Ovary (tissue), 9 donors: ENCODE data around the gene HSPB7. TPM values are rescaled to one million over a fixed set of nuclear protein-coding genes. Genes with fewer than 3 reads are reported as not detected.

ENCODE experiments used
- DNase-seq, 5 donors: peaks; one replicate each; pipeline ENCODE4 v3.0.0-alpha.2; 2019 to 2020
- H3K27ac ChIP-seq, 2 donors: fragments of 200-600 bp; one replicate each; pipeline versions ENCODE4 v1.5.1 to v1.8.0; 2019 to 2022
- H3K27me3 ChIP-seq: fragments of 200-600 bp; one replicate; pipeline ENCODE4 v1.8.0; 2022
- H3K36me3 ChIP-seq: fragments of 200-600 bp; sonication (generic); one replicate; pipeline ENCODE4 v1.5.1; 2019
- H3K4me1 ChIP-seq: one replicate; pipeline ENCODE4 v1.8.1; 2013; ENCODE audit warnings: mild to moderate bottlenecking, moderate library complexity; ENCODE audit not compliant: insufficient read depth
- H3K4me3 ChIP-seq: fragments of 200-600 bp; sonication (generic); one replicate; pipeline ENCODE4 v1.5.1; 2017
- H3K9me3 ChIP-seq, 2 donors: fragments of 200-600 bp in 1 of 2; sonication (generic) in 1 of 2; one replicate each; pipeline versions ENCODE4 v1.5.1 to v1.8.1; 2013 to 2019; ENCODE audit warnings: mild to moderate bottlenecking in 1 of 2, moderate library complexity in 1 of 2
- EP300 ChIP-seq: sonication (generic); formaldehyde crosslinking; IDR thresholded peaks from one replicate; pipeline ENCODE4 v1.6.1; 2017; ENCODE audit warnings: antibody characterized with exemption
- POLR2A ChIP-seq: fragments of 450-650 bp; IDR thresholded peaks from one replicate; pipeline ENCODE4 v1.6.1; 2017; ENCODE audit warnings: antibody characterized with exemption, mild to moderate bottlenecking, moderate library complexity
- WGBS, 3 donors: extraction: QIAGEN DNeasy Blood & Tissue Kit in 1 of 3; methylation state at CpG; one replicate each; pipeline versions ENCODE4 v1.1.5 to v1.1.7; 2013 to 2017; 5-methylcytosine and 5-hydroxymethylcytosine counted together
- intact Hi-C, 4 donors: fragments of 100-400 bp; cut with DNase I; formaldehyde crosslinking; loops; one replicate each; pipeline versions ENCODE4 v1.11.0 to v1.15.1; 2022 to 2023
- polyA plus RNA-seq, 2 donors: library from polyadenylated mRNA; stranded (reverse); fragments of 200-250 nt in 1 of 2; fragments of 350-450 nt in 1 of 2; fragmentation: Illumina TruSeq in 1 of 2; extraction: RNeasy Lipid Tissue Mini Kit (QIAGEN cat#74804) in 1 of 2; gene quantifications; one replicate each; pipeline ENCODE4 v1.2.3, GENCODE V29; 2013 to 2014
- total RNA-seq, 7 donors: library from RNA; depleted of rRNA in 2 of 7; stranded (reverse); fragments of >200 nt in 2 of 7; fragmentation: NEBNext Ultra II Directional in 3 of 7; extraction: Animal tissue kit (Norgen Biotek cat#: 25700) in 3 of 7; gene quantifications; one replicate each; pipeline versions ENCODE4 v1.1.0 to v1.2.4, GENCODE V29; 2016 to 2023
- TF ChIP-seq, protein P1 (sequence below), 3 donors: fragments of 450-650 bp in 2 of 3; fragments of 200-600 bp in 1 of 3; IDR thresholded peaks; one replicate each; pipeline versions ENCODE4 v1.5.1 to v1.8.0; 2016 to 2022; ENCODE audit warnings: antibody characterized with exemption in 3 of 3, mild to moderate bottlenecking in 1 of 3
- donor health status: DM: no; HTN: no; CAD: no; lungs with moderate emphysema.
- donor health status: DM: no; HTN: no; CAD: no.
- donor health status: Bipolar disorder and iron deficiency.
- donor health status: DM: yes; HTN: yes; CAD: no.
- donor health status: DM: no; HTN: no; CAD: no.
- donor health status: DM: yes; HTN: yes; CAD: no.

HSPB7 gene
- total and polyA plus RNA-seq, 9 donors, result 1.9 to 68.7 (median 30.9) TPM

DNA sequence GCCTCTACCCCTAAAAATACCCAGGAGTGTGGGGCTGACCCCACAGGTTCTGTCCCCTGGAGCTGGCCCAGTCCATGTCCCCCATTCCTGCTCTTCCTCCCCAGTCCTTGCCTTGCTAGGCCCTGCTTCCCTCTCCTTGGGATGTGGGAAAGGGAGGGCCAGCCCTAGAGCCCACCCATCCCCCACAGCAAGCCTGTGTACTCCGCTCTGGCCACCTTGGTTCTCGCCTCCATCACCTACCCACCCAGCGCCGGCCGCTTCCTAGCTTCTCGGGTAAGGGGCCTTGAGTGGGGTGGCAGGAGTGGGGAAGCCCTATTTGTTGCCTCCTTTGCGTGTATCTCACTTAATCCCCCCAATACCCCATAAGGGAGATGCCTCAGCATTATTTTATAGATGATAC, 32.5 kb upstream of the HSPB7 start:
- WGBS, 3 donors, result 79 to 88% (median 85%) methylated on average over 7 of the region's 7 CpGs
- TF ChIP-seq, protein P1, sequence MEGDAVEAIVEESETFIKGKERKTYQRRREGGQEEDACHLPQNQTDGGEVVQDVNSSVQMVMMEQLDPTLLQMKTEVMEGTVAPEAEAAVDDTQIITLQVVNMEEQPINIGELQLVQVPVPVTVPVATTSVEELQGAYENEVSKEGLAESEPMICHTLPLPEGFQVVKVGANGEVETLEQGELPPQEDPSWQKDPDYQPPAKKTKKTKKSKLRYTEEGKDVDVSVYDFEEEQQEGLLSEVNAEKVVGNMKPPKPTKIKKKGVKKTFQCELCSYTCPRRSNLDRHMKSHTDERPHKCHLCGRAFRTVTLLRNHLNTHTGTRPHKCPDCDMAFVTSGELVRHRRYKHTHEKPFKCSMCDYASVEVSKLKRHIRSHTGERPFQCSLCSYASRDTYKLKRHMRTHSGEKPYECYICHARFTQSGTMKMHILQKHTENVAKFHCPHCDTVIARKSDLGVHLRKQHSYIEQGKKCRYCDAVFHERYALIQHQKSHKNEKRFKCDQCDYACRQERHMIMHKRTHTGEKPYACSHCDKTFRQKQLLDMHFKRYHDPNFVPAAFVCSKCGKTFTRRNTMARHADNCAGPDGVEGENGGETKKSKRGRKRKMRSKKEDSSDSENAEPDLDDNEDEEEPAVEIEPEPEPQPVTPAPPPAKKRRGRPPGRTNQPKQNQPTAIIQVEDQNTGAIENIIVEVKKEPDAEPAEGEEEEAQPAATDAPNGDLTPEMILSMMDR (IDR thresholded peaks at IDR 0.05), result no peak
- no peak for TF ChIP-seq POLR2A
- no peak for TF ChIP-seq EP300
- no peak overlapping the region for H3K4me3 ChIP-seq
- intact Hi-C loops, result loop anchor here in 3 of 4 donors (1.0 to 5.0 kb wide), 3 partner anchors 9 to 248 kb away; no protein-coding TSS in a partner anchor
- H3K36me3 ChIP-seq, result no peaks in the 10 kb centered on the region
- no peak overlapping the region for H3K27ac ChIP-seq
- no peak for DNase-seq
- peaks cover 2% of the 10 kb centered on the region for H3K4me1 ChIP-seq
- H3K27me3 ChIP-seq, result no peaks in the 10 kb centered on the region
- H3K9me3 ChIP-seq, result no peaks in the 10 kb centered on the region

DNA sequence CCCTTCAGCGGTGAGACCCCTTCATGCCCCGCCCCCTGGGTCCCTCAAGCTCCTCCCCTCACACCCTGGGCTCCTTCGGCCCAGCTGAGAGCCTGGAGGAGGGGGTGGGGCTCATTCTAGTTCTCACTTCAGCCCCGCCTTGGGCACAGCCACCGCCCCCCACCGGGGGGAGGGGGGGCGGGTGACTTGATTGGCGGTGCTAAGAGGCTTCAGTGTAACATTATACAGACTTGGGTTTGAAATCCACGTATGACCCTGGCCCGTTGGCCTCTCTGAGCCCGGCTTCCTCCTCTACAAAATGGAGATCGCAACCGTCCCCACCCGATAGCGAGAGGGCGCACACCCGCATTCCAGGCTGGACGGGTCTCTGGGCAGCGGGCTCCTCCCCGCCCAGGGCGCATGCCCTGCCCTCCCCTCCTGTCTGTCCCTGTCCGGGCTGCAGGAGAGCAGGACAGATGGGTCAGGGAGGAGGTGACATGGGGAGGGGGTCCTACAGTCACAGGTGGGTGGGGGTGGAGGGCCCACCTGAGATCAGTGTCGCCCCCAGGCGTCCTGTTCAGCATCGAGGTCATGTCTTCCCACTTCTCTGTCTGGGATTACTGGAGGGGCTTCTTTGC, 30.8 kb upstream of the HSPB7 start:
- peaks cover 2% of the 10 kb centered on the region for H3K4me1 ChIP-seq
- no peaks in the 10 kb centered on the region for H3K9me3 ChIP-seq
- 3 to 7% (median 3%) methylated on average over 21 to 25 of the region's 25 CpGs for WGBS, 3 donors
- TF ChIP-seq EP300, result no peak
- TF ChIP-seq, protein P1 (IDR thresholded peaks at IDR 0.05), result no peak
- intact Hi-C loops, result loop anchor here in 1 of 4 donors (5.0 kb wide), 1 partner anchor 46 kb away; the partner anchor contains the start of gene SRARP
- no peaks in the 10 kb centered on the region for H3K36me3 ChIP-seq
- H3K4me3 ChIP-seq, result peak overlapping the region; percentile 27
- no peak overlapping the region for H3K27ac ChIP-seq
- peak; percentile 77 to 84 (median 81) for DNase-seq
- no peaks in the 10 kb centered on the region for H3K27me3 ChIP-seq

DNA sequence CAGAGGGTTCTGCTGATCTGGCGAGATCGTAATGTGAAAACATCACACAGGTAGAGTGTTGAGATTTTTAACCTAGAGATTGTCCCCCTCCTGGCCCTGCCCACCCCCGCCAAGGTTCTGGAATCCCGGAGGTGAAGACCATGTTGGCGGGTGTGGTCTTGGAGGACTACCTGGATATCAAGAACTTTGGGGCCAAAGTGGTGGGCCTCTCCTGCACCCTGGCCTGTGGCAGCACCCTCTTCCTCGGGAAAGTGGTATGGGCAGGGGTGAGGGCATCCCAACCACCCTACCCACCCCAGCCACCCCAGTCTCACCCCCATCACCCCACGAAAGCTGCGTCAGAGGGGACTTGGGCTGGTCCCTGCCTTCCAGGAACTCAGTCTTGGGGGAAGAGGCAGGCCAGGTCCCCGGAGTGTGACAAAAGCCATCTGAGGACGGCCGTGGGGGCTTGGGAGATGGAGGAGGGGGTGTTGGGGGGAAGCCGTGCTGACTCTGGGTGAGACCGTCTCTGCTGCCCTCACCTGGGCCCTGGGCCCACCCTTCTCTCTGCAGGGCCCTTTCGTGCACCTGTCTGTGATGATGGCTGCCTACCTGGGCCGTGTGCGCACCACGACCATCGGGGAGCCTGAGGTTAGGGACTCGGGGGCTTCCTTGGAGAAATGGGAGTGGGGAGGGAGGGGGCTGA, 30.1 kb upstream of the HSPB7 start:
- no peaks in the 10 kb centered on the region for H3K36me3 ChIP-seq
- TF ChIP-seq POLR2A, result no peak
- no peak for TF ChIP-seq EP300
- TF ChIP-seq, protein P1 (IDR thresholded peaks at IDR 0.05), result no peak
- intact Hi-C loops, result loop anchor here in 1 of 4 donors (5.0 kb wide), 1 partner anchor 46 kb away; the partner anchor contains the start of gene SRARP
- no peaks in the 10 kb centered on the region for H3K27me3 ChIP-seq
- H3K27ac ChIP-seq, result no peak overlapping the region
- no peaks in the 10 kb centered on the region for H3K9me3 ChIP-seq
- WGBS, 3 donors, result 70 to 86% (median 74%) methylated on average over 12 to 19 of the region's 19 CpGs
- DNase-seq, result no peak
- H3K4me1 ChIP-seq, result peaks cover 2% of the 10 kb centered on the region
- no peak overlapping the region for H3K4me3 ChIP-seq

DNA sequence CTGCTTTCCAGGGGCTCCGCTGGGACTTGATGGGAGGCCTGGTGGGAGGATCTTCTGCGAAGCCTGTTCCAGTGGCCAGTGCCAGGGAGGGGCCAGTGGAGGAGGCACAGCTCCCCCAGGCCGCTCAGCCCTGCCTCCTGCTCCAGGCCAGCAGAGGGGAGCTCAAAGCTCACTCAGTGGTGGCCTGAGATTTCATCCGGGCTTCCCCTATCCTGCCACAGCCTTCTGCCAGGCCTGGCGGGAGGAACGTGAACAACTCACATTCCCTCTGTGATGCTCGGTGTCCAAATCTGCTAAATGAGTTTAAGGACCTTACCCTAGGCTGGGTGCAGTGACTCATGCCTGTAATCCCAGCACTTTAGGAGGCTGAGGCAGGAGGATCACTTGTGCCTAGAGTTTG, 29.0 kb upstream of the HSPB7 start:
- no peaks in the 10 kb centered on the region for H3K36me3 ChIP-seq
- 67 to 74% (median 69%) methylated on average over 7 of the region's 7 CpGs for WGBS, 3 donors
- no peaks in the 10 kb centered on the region for H3K9me3 ChIP-seq
- no peak for TF ChIP-seq EP300
- TF ChIP-seq, protein P1 (IDR thresholded peaks at IDR 0.05), result no peak
- no peak for TF ChIP-seq POLR2A
- no peaks in the 10 kb centered on the region for H3K27me3 ChIP-seq
- peaks cover 2% of the 10 kb centered on the region for H3K4me1 ChIP-seq
- H3K4me3 ChIP-seq, result no peak overlapping the region
- intact Hi-C loops, result loop anchor here in 1 of 4 donors (5.0 kb wide), 1 partner anchor 45 kb away; the partner anchor contains the start of gene SRARP
- peak in 1 of 5 donors; percentile 62 for DNase-seq
- H3K27ac ChIP-seq, result peak overlapping the region in 1 of 2 donors; percentile 19
